Left forelimb (tissue), 1 donor: ENCODE results near the gene HDAC3.

Experiments used
- DNase-seq: peaks from one replicate; pipeline ENCODE4 v3.0.0-alpha.2; 2018; ENCODE audit warnings: low spot score

The HDAC3 gene

GRCh38 chr5:141602606-141603005 lies 34.0 kb downstream of the HDAC3 start:
- no peak for DNase-seq

GRCh38 chr5:141598391-141599345 lies 38.0 kb downstream of the HDAC3 start:
- DNase-seq, result no peak

- DNase-seq, result no peak
Measured at GRCh38 chr5:141597814-141598213, 38.8 kb downstream of the HDAC3 start.

GRCh38 chr5:141597394-141597793 lies 39.3 kb downstream of the HDAC3 start:
- DNase-seq, result no peak

GRCh38 chr5:141596867-141597266 lies 39.8 kb downstream of the HDAC3 start:
- no peak for DNase-seq

- DNase-seq, result no peak
Measured at GRCh38 chr5:141590127-141590526, 46.5 kb downstream of the HDAC3 start.

- DNase-seq, result no peak
Measured at GRCh38 chr5:141586246-141586645, 50.4 kb downstream of the HDAC3 start.

- no peak for DNase-seq
Measured at GRCh38 chr5:141585594-141585993, 51.1 kb downstream of the HDAC3 start.

- DNase-seq, result no peak
Measured at GRCh38 chr5:141574122-141574510, 62.5 kb downstream of the HDAC3 start.

- no peak for DNase-seq
Measured at GRCh38 chr5:141573489-141574121, 63.0 kb downstream of the HDAC3 start.
